ENCODE data around the gene XYLT1. TPM values are rescaled to one million over a fixed set of nuclear protein-coding genes. Genes with fewer than 3 reads are reported as not detected.

The XYLT1 gene
- total and polyA plus RNA-seq, 2 of the 8 experiments (the other 6 are each of a cell fraction or from before 2014, with no cell fraction given) = 6.6 to 25.4 TPM

DNA sequence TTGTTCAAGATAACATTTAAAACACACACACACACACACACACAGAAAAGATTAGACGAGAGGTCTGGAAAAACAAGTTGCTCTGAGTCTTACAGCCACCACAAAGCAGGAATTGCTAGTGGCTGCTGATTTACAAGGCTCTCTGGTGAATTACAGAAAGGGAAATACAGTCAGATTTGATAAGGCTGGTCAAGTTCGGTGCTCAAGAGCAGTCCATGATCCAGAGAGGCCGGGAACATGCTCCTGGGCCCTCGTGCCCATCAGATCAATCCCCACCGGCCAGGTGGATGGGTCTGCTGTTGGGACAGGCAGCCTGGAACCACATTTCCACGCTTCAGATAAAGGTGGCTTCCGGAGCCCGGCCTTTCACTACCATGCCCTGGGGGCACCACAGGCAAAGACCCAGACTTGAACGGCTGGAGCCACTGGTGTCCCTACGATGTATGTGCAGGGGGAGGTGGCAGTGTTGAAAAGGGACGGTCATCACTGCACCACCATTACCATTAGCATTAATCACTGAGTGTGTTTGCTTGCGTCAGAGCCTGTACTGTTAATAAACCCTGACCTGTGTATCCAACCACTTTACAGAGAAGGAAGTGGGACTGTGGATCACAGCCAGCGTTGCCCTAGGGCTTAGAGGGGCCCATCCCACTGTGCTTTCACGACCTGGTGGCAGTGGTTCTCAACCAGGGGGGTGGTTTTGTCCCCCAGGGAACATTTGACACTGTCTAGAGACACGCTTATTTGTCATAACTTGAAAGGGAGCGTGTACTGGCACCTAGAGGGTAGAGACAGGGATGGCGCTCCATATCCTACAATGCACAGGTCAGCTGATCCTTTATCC, 95.1 kb downstream of the XYLT1 start:
- no peak overlapping the region for H2BK120ac ChIP-seq (replicated peaks; ENCODE audit: low read depth, low read length)
- peak overlapping the region; percentile 33; the same call in 1 of the 2 replicates for H2AK5ac ChIP-seq (ENCODE audit: low read depth, low read length)
- H2BK20ac ChIP-seq (ENCODE audit: low read length) = 0 out of 2 replicates have a peak overlapping the region, but pooled peaks have one; percentile 15
- H3K9me3 ChIP-seq (ENCODE audit: insufficient read depth in 2 of 2, low read depth in 1 of 2, low read length in 1 of 2) = no peaks in the 10 kb centered on the region
- no peak overlapping the region for H4K8ac ChIP-seq (ENCODE audit: extremely low read depth, insufficient read depth, low read length)
- H3K79me2 ChIP-seq (ENCODE audit: control insufficient read depth in 1 of 2, insufficient read depth in 2 of 2, low read length in 2 of 2) = peaks cover 0 to 14% of the 10 kb centered on the region in 2 experiments; a peak in 1 of 4 replicates
- no peaks in the 10 kb centered on the region for H3K27me3 ChIP-seq (replicated peaks in 1 of 4; ENCODE audit: control insufficient read depth in 3 of 4, extremely low read depth in 1 of 4, insufficient read depth in 3 of 4, low read length in 3 of 4)
- no peak overlapping the region for H3K9ac ChIP-seq (replicated peaks in 1 of 4; ENCODE audit: extremely low read depth in 1 of 4, low read depth in 3 of 4, low read length in 3 of 4)
- peak overlapping the region; percentile 34; the same call in 1 of the 2 replicates for H2BK15ac ChIP-seq (ENCODE audit: low read length)
- H3K56ac ChIP-seq (replicated peaks; ENCODE audit: insufficient read length, low read depth, low read length) = no peak overlapping the region
- H4K20me1 ChIP-seq (replicated peaks in 1 of 2; ENCODE audit: control insufficient read depth in 1 of 2, insufficient read depth in 2 of 2, low read length in 2 of 2) = no peaks in the 10 kb centered on the region
- peaks cover 2 to 27% (median 16%) of the 10 kb centered on the region in 4 experiments for H3K4me1 ChIP-seq (replicated peaks in 1 of 4; ENCODE audit: control insufficient read depth in 3 of 4, insufficient read depth in 4 of 4, low read length in 3 of 4)
- H4K5ac ChIP-seq (ENCODE audit: insufficient read length, low read depth, low read length) = no peak overlapping the region
- H3K36me3 ChIP-seq (ENCODE audit: control insufficient read depth in 2 of 4, insufficient read depth in 4 of 4, low read length in 3 of 4) = no peaks in the 10 kb centered on the region
- no peak overlapping the region for H3K23ac ChIP-seq (ENCODE audit: insufficient read length)
- ChIA-PET POLR2A (ENCODE audit: partially characterized antibody) (no interaction called here), CTCF (ENCODE audit: partially characterized antibody) (interaction anchor here (1.3 to 1.4 kb wide), 2 partner anchors 98 to 160 kb away, joined by 3 read pairs; no protein-coding TSS in a partner anchor)
- no peak overlapping the region for H3K4me3 ChIP-seq (ENCODE audit: extremely low read depth in 1 of 4, insufficient read depth in 2 of 4, low read depth in 3 of 4, low read length in 4 of 4)
- no peak for TF ChIP-seq JUND (IDR thresholded peaks at IDR 0.05; ENCODE audit: low read length)
- no peak for TF ChIP-seq CREB1 (IDR thresholded peaks at IDR 0.05)
- peak; percentile 17 to 23; a peak in 1 of 4 replicates for TF ChIP-seq RAD21 (IDR thresholded peaks at IDR 0.05 in 1 of 2, conservative IDR thresholded peaks at IDR 0.05 in 1 of 2; ENCODE audit: low read depth in 2 of 2, low read length in 2 of 2)
- no peak overlapping the region for H3K4me2 ChIP-seq (ENCODE audit: insufficient read depth in 1 of 2, low read depth in 2 of 2, low read length in 2 of 2)
- 92% methylated on average over 17 of the region's 17 CpGs; no CpG with 5 or more reads in 1 of the 2 experiments for WGBS, 2 experiments (ENCODE audit: extremely low coverage in 1 of 2, insufficient coverage in 1 of 2, insufficient read length in 1 of 2, insufficient replicate concordance in 2 of 2, low coverage in 1 of 2, low lambda C conversion rate in 2 of 2, missing lambda C conversion rate in 1 of 2)
- peaks cover 7% of the 10 kb centered on the region; the same call in 1 of the 2 replicates for H3K79me1 ChIP-seq (ENCODE audit: low read depth, low read length)
- no peak overlapping the region for H2AFZ ChIP-seq (ENCODE audit: low read length)
- H3K14ac ChIP-seq (ENCODE audit: insufficient read length) = no peak overlapping the region
- peak overlapping the region; percentile 20 for H4K91ac ChIP-seq (replicated peaks; ENCODE audit: insufficient read length, low read length)
- H3K23me2 ChIP-seq (ENCODE audit: low read depth, low read length) = no peaks in the 10 kb centered on the region; the same call in 1 of the 2 replicates
- no peak overlapping the region for H3K27ac ChIP-seq (ENCODE audit: low read depth, low read length)
- peak overlapping the region; percentile 43; the same call in 1 of the 2 replicates for H3K18ac ChIP-seq (ENCODE audit: extremely low read depth, low read length)
- H2BK5ac ChIP-seq (ENCODE audit: low read depth, low read length) = 0 out of 2 replicates have a peak overlapping the region, but pooled peaks have one; percentile 62
- no peak for DNase-seq (ENCODE audit: low read depth in 1 of 2, low spot score in 2 of 2)
- peak overlapping the region; percentile 82; the same call in 1 of the 2 replicates for H2BK12ac ChIP-seq (ENCODE audit: low read depth, low read length)
- H3K4ac ChIP-seq (replicated peaks; ENCODE audit: insufficient read length, low read depth, low read length) = peak overlapping the region; percentile 27
- FAIRE-seq = no peak

Measured in H1 (cell line).